Gastroesophageal sphincter (tissue), 4 donors: Measurements from ENCODE around the gene ALK. TPM values are rescaled to one million over a fixed set of nuclear protein-coding genes. Genes with fewer than 3 reads are reported as not detected.

Experiments used
- ATAC-seq: fragments of 150-250 bp; one replicate; pipeline ENCODE4 v1.9.1; 2016; ENCODE audit warnings: mild to moderate bottlenecking, moderate library complexity
- H3K27ac ChIP-seq, 4 donors: fragments of 200-600 bp; sonication (generic) in 3 of 4; 1 replicate in 3 of 4; 2 replicates in 1 of 4; pipeline ENCODE4 v1.5.1; 2016 to 2019
- H3K27me3 ChIP-seq: fragments of 200-600 bp; sonication (generic); one replicate; pipeline ENCODE4 v1.5.1; 2019
- H3K36me3 ChIP-seq, 2 donors: fragments of 200-600 bp; sonication (generic); one replicate each; pipeline ENCODE4 v1.5.1; 2019; ENCODE audit warnings: control low read depth in 1 of 2
- H3K4me1 ChIP-seq, 3 donors: fragments of 200-600 bp; sonication (generic); 1 replicate in 2 of 3; 2 replicates in 1 of 3; pipeline ENCODE4 v1.5.1; 2016 to 2019; ENCODE audit warnings: control low read depth in 2 of 3
- H3K4me3 ChIP-seq, 2 donors: fragments of 200-600 bp; sonication (generic); one replicate each; pipeline ENCODE4 v1.5.1; 2019; ENCODE audit warnings: mild to moderate bottlenecking in 1 of 2, moderate library complexity in 1 of 2
- H3K9me3 ChIP-seq, 3 donors: fragments of 200-600 bp; sonication (generic); one replicate each; pipeline ENCODE4 v1.5.1; 2017 to 2019; ENCODE audit warnings: control low read depth in 2 of 3
- EP300 ChIP-seq: sonication (generic); formaldehyde crosslinking; IDR thresholded peaks from one replicate; pipeline ENCODE4 v1.6.1; 2017; ENCODE audit warnings: antibody characterized with exemption, mild to moderate bottlenecking
- POLR2A ChIP-seq, 2 donors: fragments of 450-650 bp; IDR thresholded peaks; one replicate each; pipeline ENCODE4 v1.6.1; 2017; ENCODE audit warnings: antibody characterized with exemption in 2 of 2, mild to moderate bottlenecking in 2 of 2, moderate library complexity in 1 of 2
- POLR2AphosphoS5 ChIP-seq: sonication (generic); formaldehyde crosslinking; IDR thresholded peaks from one replicate; pipeline ENCODE4 v1.6.1; 2017; ENCODE audit warnings: antibody characterized with exemption
- WGBS, 2 donors: methylation state at CpG; one replicate each; pipeline ENCODE4 v1.1.5; 2018; ENCODE audit warnings: low coverage in 1 of 2; 5-methylcytosine and 5-hydroxymethylcytosine counted together
- total RNA-seq, 4 donors: library from RNA; depleted of rRNA; stranded (reverse); fragments of >200 nt; gene quantifications; one replicate each; pipeline ENCODE4 v1.1.0, GENCODE V29; 2016
- TF ChIP-seq, protein P1 (sequence below), 4 experiments: fragments of 200-600 bp in 2 of 4; fragments of 450-650 bp in 2 of 4; sonication (generic) in 1 of 4; IDR thresholded peaks; one replicate each; pipeline ENCODE4 v1.5.1; 2017 to 2019; ENCODE audit warnings: antibody characterized with exemption in 4 of 4, mild to moderate bottlenecking in 2 of 4, moderate library complexity in 2 of 4

Gene ALK
- total RNA-seq, 4 donors from 2014 or later: 0.94 to 1.6 (median 1.1) TPM

- Histone ChIP-seq H3K27me3 (peaks cover 14% of the 10 kb centered on the region), H3K9me3 (no peaks in the 10 kb centered on the region), H3K4me1 (no peaks in the 10 kb centered on the region), H3K4me3 (no peak overlapping the region), H3K27ac (no peak overlapping the region), H3K36me3 (no peaks in the 10 kb centered on the region)
- WGBS, 2 donors: 78 to 87% methylated on average over 2 to 5 of the region's 5 CpGs
- TF ChIP-seq POLR2A (IDR thresholded peaks at IDR 0.05) (no peak), POLR2AphosphoS5 (no peak), EP300 (no peak)
- TF ChIP-seq, protein P1, sequence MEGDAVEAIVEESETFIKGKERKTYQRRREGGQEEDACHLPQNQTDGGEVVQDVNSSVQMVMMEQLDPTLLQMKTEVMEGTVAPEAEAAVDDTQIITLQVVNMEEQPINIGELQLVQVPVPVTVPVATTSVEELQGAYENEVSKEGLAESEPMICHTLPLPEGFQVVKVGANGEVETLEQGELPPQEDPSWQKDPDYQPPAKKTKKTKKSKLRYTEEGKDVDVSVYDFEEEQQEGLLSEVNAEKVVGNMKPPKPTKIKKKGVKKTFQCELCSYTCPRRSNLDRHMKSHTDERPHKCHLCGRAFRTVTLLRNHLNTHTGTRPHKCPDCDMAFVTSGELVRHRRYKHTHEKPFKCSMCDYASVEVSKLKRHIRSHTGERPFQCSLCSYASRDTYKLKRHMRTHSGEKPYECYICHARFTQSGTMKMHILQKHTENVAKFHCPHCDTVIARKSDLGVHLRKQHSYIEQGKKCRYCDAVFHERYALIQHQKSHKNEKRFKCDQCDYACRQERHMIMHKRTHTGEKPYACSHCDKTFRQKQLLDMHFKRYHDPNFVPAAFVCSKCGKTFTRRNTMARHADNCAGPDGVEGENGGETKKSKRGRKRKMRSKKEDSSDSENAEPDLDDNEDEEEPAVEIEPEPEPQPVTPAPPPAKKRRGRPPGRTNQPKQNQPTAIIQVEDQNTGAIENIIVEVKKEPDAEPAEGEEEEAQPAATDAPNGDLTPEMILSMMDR (IDR thresholded peaks at IDR 0.05): no peak
- ATAC-seq: no peak
Observed at GRCh38 chr2:29374823-29375222, 546.6 kb downstream of the ALK start.

DNA sequence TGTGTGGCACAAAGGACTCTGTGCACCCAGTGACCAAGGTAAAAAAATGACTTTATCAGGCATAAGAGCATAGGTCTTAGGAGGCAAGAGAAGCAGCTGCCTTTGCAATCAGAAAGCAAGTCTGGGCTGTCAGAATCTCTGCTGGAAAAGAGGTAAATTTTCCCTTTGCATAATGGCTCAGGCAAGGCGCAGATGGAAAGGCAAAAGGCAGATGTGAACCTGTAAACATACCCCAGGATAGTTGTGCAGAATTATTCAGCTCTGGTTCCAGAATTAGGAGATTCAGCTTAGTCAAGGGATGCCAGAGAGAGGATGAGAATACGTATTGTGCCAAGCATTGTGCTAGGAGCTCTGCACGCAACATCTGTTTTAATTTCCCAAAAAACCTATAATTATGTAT lies 547.5 kb downstream of the ALK start:
- no peak overlapping the region for H3K27ac ChIP-seq
- no peaks in the 10 kb centered on the region for H3K36me3 ChIP-seq
- H3K4me3 ChIP-seq: no peak overlapping the region
- H3K4me1 ChIP-seq: no peaks in the 10 kb centered on the region
- TF ChIP-seq POLR2A (IDR thresholded peaks at IDR 0.05) (no peak), EP300 (no peak), POLR2AphosphoS5 (no peak)
- TF ChIP-seq, protein P1 (IDR thresholded peaks at IDR 0.05): no peak
- ATAC-seq: no peak
- peaks cover 14% of the 10 kb centered on the region for H3K27me3 ChIP-seq
- no peaks in the 10 kb centered on the region for H3K9me3 ChIP-seq
- 64 to 68% methylated on average over 2 to 3 of the region's 3 CpGs for WGBS, 2 donors

- WGBS, 2 donors: 100% methylated on average over 2 of the region's 2 CpGs; no CpG with 5 or more reads in 1 of the 2 donors
- ATAC-seq: no peak
- TF ChIP-seq POLR2AphosphoS5 (no peak), EP300 (no peak), POLR2A (IDR thresholded peaks at IDR 0.05) (no peak)
- TF ChIP-seq, protein P1 (IDR thresholded peaks at IDR 0.05): no peak
- H3K4me1 ChIP-seq: no peaks in the 10 kb centered on the region
- peaks cover 21% of the 10 kb centered on the region for H3K27me3 ChIP-seq
- H3K4me3 ChIP-seq: no peak overlapping the region
- H3K36me3 ChIP-seq: no peaks in the 10 kb centered on the region
- no peaks in the 10 kb centered on the region for H3K9me3 ChIP-seq
- no peak overlapping the region for H3K27ac ChIP-seq
Observed at GRCh38 chr2:29372185-29372584, 549.2 kb downstream of the ALK start.

GRCh38 chr2:29370581-29371125 lies 550.7 kb downstream of the ALK start:
- Histone ChIP-seq H3K9me3 (no peaks in the 10 kb centered on the region), H3K4me3 (no peak overlapping the region), H3K4me1 (no peaks in the 10 kb centered on the region), H3K36me3 (no peaks in the 10 kb centered on the region), H3K27ac (no peak overlapping the region), H3K27me3 (peaks cover 21% of the 10 kb centered on the region)
- WGBS, 2 donors: 30% methylated on average over 3 of the region's 5 CpGs; no CpG with 5 or more reads in 1 of the 2 donors
- ATAC-seq: no peak
- TF ChIP-seq, protein P1 (IDR thresholded peaks at IDR 0.05): no peak
- TF ChIP-seq POLR2A (IDR thresholded peaks at IDR 0.05): no peak
- TF ChIP-seq POLR2AphosphoS5: no peak
- TF ChIP-seq EP300: no peak

DNA sequence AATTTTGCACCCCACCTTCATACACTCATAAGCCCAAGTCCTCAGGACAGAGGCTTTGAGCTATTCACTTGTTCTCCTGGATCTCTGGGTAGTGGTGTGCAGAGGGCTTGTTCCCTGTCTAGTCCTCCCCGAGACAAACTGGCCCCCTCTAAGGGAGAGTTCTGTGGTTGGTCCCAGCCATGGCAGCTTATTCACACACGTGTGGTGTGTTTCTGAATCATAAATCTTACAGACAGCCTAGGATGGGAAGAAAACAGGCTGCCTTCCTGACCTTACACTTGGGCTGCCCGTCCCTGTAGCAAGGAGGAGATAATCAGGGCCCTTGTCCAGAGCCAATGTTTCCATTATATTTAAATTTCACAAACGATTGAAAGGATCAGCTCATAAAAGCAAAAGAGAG lies 551.2 kb downstream of the ALK start:
- ATAC-seq: no peak
- no peak overlapping the region for H3K27ac ChIP-seq
- no peak overlapping the region for H3K4me3 ChIP-seq
- peaks cover 21% of the 10 kb centered on the region for H3K27me3 ChIP-seq
- no peaks in the 10 kb centered on the region for H3K4me1 ChIP-seq
- H3K36me3 ChIP-seq: no peaks in the 10 kb centered on the region
- WGBS, 2 donors: 20 to 29% methylated on average over 1 to 2 of the region's 4 CpGs
- no peak for TF ChIP-seq EP300
- TF ChIP-seq, protein P1 (IDR thresholded peaks at IDR 0.05): no peak
- TF ChIP-seq POLR2A (IDR thresholded peaks at IDR 0.05): no peak
- TF ChIP-seq POLR2AphosphoS5: no peak
- H3K9me3 ChIP-seq: no peaks in the 10 kb centered on the region
